MV-4-11 (cell line): ENCODE results near the gene DMD.

Experiments used
- DNase-seq: peaks from one replicate; lab custom pipeline; 2025; lab: John Stamatoyannopoulos, UW

Gene DMD

GRCh38 chrX:31350808-31351074 lies 1860.6 kb downstream of the DMD start:
- no peak for DNase-seq

GRCh38 chrX:31349515-31349914 lies 1861.8 kb downstream of the DMD start:
- no peak for DNase-seq

GRCh38 chrX:31340587-31340986 lies 1870.8 kb downstream of the DMD start:
- DNase-seq = no peak

GRCh38 chrX:31338991-31339350 lies 1872.4 kb downstream of the DMD start:
- DNase-seq = no peak

- DNase-seq = no peak
Observed at GRCh38 chrX:31337332-31337731, 1874.0 kb downstream of the DMD start.

- DNase-seq = no peak
Observed at GRCh38 chrX:31336419-31336818, 1874.9 kb downstream of the DMD start.

- DNase-seq = no peak
Observed at GRCh38 chrX:31334997-31335396, 1876.4 kb downstream of the DMD start.

- no peak for DNase-seq
Observed at GRCh38 chrX:31333165-31333831, 1878.1 kb downstream of the DMD start.

GRCh38 chrX:31331928-31332327 lies 1879.4 kb downstream of the DMD start:
- DNase-seq = no peak

GRCh38 chrX:31331015-31331414 lies 1880.3 kb downstream of the DMD start:
- DNase-seq = no peak

- DNase-seq = no peak
Observed at GRCh38 chrX:31329298-31329697, 1882.1 kb downstream of the DMD start.

GRCh38 chrX:31323658-31324057 lies 1887.7 kb downstream of the DMD start:
- DNase-seq = no peak

- DNase-seq = no peak
Observed at GRCh38 chrX:31320740-31321139, 1890.6 kb downstream of the DMD start.

GRCh38 chrX:31319586-31319985 lies 1891.8 kb downstream of the DMD start:
- no peak for DNase-seq

GRCh38 chrX:31318866-31319265 lies 1892.5 kb downstream of the DMD start:
- DNase-seq = no peak

- DNase-seq = no peak
Observed at GRCh38 chrX:31316340-31316991, 1894.9 kb downstream of the DMD start.

- no peak for DNase-seq
Observed at GRCh38 chrX:31314921-31315320, 1896.4 kb downstream of the DMD start.

GRCh38 chrX:31307952-31308351 lies 1903.4 kb downstream of the DMD start:
- DNase-seq = no peak

GRCh38 chrX:31302573-31303075 lies 1908.7 kb downstream of the DMD start:
- DNase-seq = no peak

GRCh38 chrX:31301941-31302340 lies 1909.4 kb downstream of the DMD start:
- no peak for DNase-seq

- DNase-seq = no peak
Observed at GRCh38 chrX:31301203-31301602, 1910.1 kb downstream of the DMD start.

- no peak for DNase-seq
Observed at GRCh38 chrX:31298916-31299315, 1912.4 kb downstream of the DMD start.

- DNase-seq = no peak
Observed at GRCh38 chrX:31297881-31298280, 1913.5 kb downstream of the DMD start.

GRCh38 chrX:31294475-31294874 lies 1916.9 kb downstream of the DMD start:
- DNase-seq = no peak
